H9 (cell line): ENCODE data around the gene RIOX2. TPM values are rescaled to one million over a fixed set of nuclear protein-coding genes. Genes with fewer than 3 reads are reported as not detected.

ENCODE experiments used
- DNase-seq: peaks from one replicate; pipeline ENCODE4 v3.0.0-alpha.2; 2017
- H2AFZ ChIP-seq: one replicate; pipeline ENCODE4 v1.6.1; 2013; ENCODE audit warnings: mild to moderate bottlenecking, low read length, control low read depth, moderate library complexity
- H2AK5ac ChIP-seq: 2 replicates; pipeline ENCODE4 v1.6.1; 2013; ENCODE audit warnings: low read length, control low read depth, mixed read lengths; ENCODE audit not compliant: insufficient read length
- H2BK120ac ChIP-seq: one replicate; pipeline ENCODE4 v1.6.1; 2013; ENCODE audit warnings: low read depth, mild to moderate bottlenecking, low read length, control low read depth, inconsistent platforms; ENCODE audit not compliant: poor library complexity, severe bottlenecking
- H2BK12ac ChIP-seq: 2 replicates; pipeline ENCODE4 v1.6.1; 2013; ENCODE audit warnings: low read length, control low read depth, mixed read lengths, low read depth; ENCODE audit not compliant: insufficient read length
- H2BK15ac ChIP-seq: 2 replicates; pipeline ENCODE4 v1.6.1; 2013; ENCODE audit warnings: low read depth, low read length, control low read depth
- H2BK20ac ChIP-seq: one replicate; pipeline ENCODE4 v1.6.1; 2013; ENCODE audit warnings: low read depth, mild to moderate bottlenecking, low read length, control low read depth, inconsistent platforms; ENCODE audit not compliant: poor library complexity, severe bottlenecking
- H2BK5ac ChIP-seq: 2 replicates; pipeline ENCODE4 v1.6.1; 2013; ENCODE audit warnings: low read length, control low read depth, mixed read lengths; ENCODE audit not compliant: insufficient read length
- H3K14ac ChIP-seq: 2 replicates; pipeline ENCODE4 v1.6.1; 2013; ENCODE audit warnings: low read length, control low read depth; ENCODE audit not compliant: insufficient read depth
- H3K18ac ChIP-seq: 2 replicates; pipeline ENCODE4 v1.6.1; 2013; ENCODE audit warnings: low read depth, mild to moderate bottlenecking, mixed read lengths, low read length, control low read depth; ENCODE audit not compliant: insufficient read length
- H3K23ac ChIP-seq: 2 replicates; pipeline ENCODE4 v1.6.1; 2013; ENCODE audit warnings: low read length, control low read depth, mixed read lengths, low read depth; ENCODE audit not compliant: insufficient read length
- H3K23me2 ChIP-seq: 2 replicates; pipeline ENCODE4 v1.6.1; 2013; ENCODE audit warnings: low read depth, mild to moderate bottlenecking, mixed read lengths, low read length, control low read depth; ENCODE audit not compliant: insufficient read length, poor library complexity, severe bottlenecking
- H3K27ac ChIP-seq: 2 replicates; pipeline ENCODE4 v1.5.1; 2013; ENCODE audit warnings: low read length, control low read depth, mixed read lengths, low read depth; ENCODE audit not compliant: insufficient read length
- H3K27me3 ChIP-seq: 2 replicates; pipeline ENCODE4 v1.6.1; 2013; ENCODE audit warnings: low read length, control low read depth, inconsistent platforms; ENCODE audit not compliant: insufficient read depth
- H3K4ac ChIP-seq: 2 replicates; pipeline ENCODE4 v1.6.1; 2013; ENCODE audit warnings: low read depth, mild to moderate bottlenecking, control low read depth, inconsistent platforms, low read length, moderate library complexity
- H3K4me1 ChIP-seq: 2 replicates; pipeline ENCODE4 v1.6.1; 2013; ENCODE audit warnings: low read length, control low read depth, inconsistent platforms; ENCODE audit not compliant: insufficient read depth
- H3K4me2 ChIP-seq: 2 replicates; pipeline ENCODE4 v1.6.1; 2013; ENCODE audit warnings: low read length, control low read depth, mixed read lengths; ENCODE audit not compliant: insufficient read length, insufficient read depth
- H3K56ac ChIP-seq: 2 replicates; pipeline ENCODE4 v1.6.1; 2013; ENCODE audit warnings: low read depth, mild to moderate bottlenecking, mixed read lengths, low read length, control low read depth; ENCODE audit not compliant: insufficient read length
- H3K79me1 ChIP-seq: 2 replicates; pipeline ENCODE4 v1.6.1; 2013; ENCODE audit warnings: low read depth, mild to moderate bottlenecking, moderate library complexity, low read length, control low read depth, inconsistent platforms; ENCODE audit not compliant: insufficient read depth, poor library complexity, severe bottlenecking
- H3K79me2 ChIP-seq: 2 replicates; pipeline ENCODE4 v1.6.1; 2013; ENCODE audit warnings: low read length, control low read depth, inconsistent platforms; ENCODE audit not compliant: insufficient read depth
- H3K9ac ChIP-seq: 2 replicates; pipeline ENCODE4 v1.6.1; 2013; ENCODE audit warnings: low read length, control low read depth, mixed read lengths; ENCODE audit not compliant: insufficient read length; ENCODE audit errors: extremely low read depth
- H3K9me3 ChIP-seq: one replicate; pipeline ENCODE4 v1.6.1; 2013; ENCODE audit warnings: low read depth, low read length, inconsistent platforms; ENCODE audit not compliant: control insufficient read depth
- H3T11ph ChIP-seq: one replicate; pipeline ENCODE4 v1.6.1; 2013; ENCODE audit warnings: mild to moderate bottlenecking, low read length, control low read depth, inconsistent platforms
- H4K20me1 ChIP-seq: one replicate; pipeline ENCODE4 v1.6.1; 2013; ENCODE audit not compliant: control insufficient read depth, insufficient read length, insufficient read depth
- H4K5ac ChIP-seq: 2 replicates; pipeline ENCODE4 v1.6.1; 2013; ENCODE audit warnings: low read depth, mild to moderate bottlenecking, mixed read lengths, low read length, control low read depth; ENCODE audit not compliant: insufficient read length
- H4K8ac ChIP-seq: replicated peaks from 2 replicates; pipeline ENCODE4 v1.6.1; 2013; ENCODE audit warnings: low read length, control low read depth, mixed read lengths, low read depth; ENCODE audit not compliant: insufficient read length
- H4K91ac ChIP-seq: 2 replicates; pipeline ENCODE4 v1.6.1; 2013; ENCODE audit warnings: low read depth, mild to moderate bottlenecking, moderate library complexity, mixed read lengths, low read length, control low read depth; ENCODE audit not compliant: insufficient read length
- H3K27ac Mint-ChIP-seq, 3 experiments: 2 replicates in 2 of 3; 3 replicates in 1 of 3; pipeline ENCODE4 v1.8.0; 2020 to 2021; ENCODE audit warnings: mixed read lengths in 3 of 3, mild to moderate bottlenecking in 1 of 3, moderate library complexity in 1 of 3
- H3K27me3 Mint-ChIP-seq: 2 replicates; pipeline ENCODE4 v1.8.0; 2021; ENCODE audit warnings: low read depth, mild to moderate bottlenecking, moderate library complexity, mixed read lengths
- H3K36me3 Mint-ChIP-seq, 3 experiments: 2 replicates in 2 of 3; 3 replicates in 1 of 3; pipeline ENCODE4 v1.8.0; 2020 to 2021; ENCODE audit warnings: low read depth in 3 of 3, mixed read lengths in 3 of 3; ENCODE audit not compliant: insufficient read depth in 1 of 3
- H3K4me1 Mint-ChIP-seq, 2 experiments: 2 replicates each; pipeline ENCODE4 v1.8.0; 2020; ENCODE audit warnings: mixed read lengths in 2 of 2
- H3K4me3 Mint-ChIP-seq, 2 experiments: 2 replicates in 1 of 2; 3 replicates in 1 of 2; pipeline ENCODE4 v1.8.0; 2020 to 2021; ENCODE audit warnings: mild to moderate bottlenecking in 2 of 2, mixed read lengths in 2 of 2, moderate library complexity in 1 of 2
- H3K9me3 Mint-ChIP-seq, 2 experiments: 2 replicates in 1 of 2; 3 replicates in 1 of 2; pipeline ENCODE4 v1.8.0; 2020; ENCODE audit warnings: mild to moderate bottlenecking in 2 of 2, mixed read lengths in 2 of 2, moderate library complexity in 1 of 2
- CTCF ChIP-seq: fragments of 200-600 bp; sonication (generic); conservative IDR thresholded peaks from 3 replicates; pipeline ENCODE4 v1.8.0; 2021; ENCODE audit warnings: antibody characterized with exemption, mild to moderate bottlenecking
- WGBS: extraction: QIAGEN DNeasy Blood & Tissue Kit; methylation state at CpG from one replicate; pipeline ENCODE4 v1.1.7; 2013; ENCODE audit warnings: missing lambda C conversion rate, low lambda C conversion rate, mixed read lengths; ENCODE audit not compliant: insufficient read length; ENCODE audit errors: extremely low coverage; 5-methylcytosine and 5-hydroxymethylcytosine counted together
- total RNA-seq: library from RNA; stranded (reverse); gene quantifications from 2 replicates; pipeline ENCODE4 v1.2.1, GENCODE V29; 2021

The RIOX2 gene
- total RNA-seq, 1 experiment from 2014 or later: 15.5 TPM

DNA sequence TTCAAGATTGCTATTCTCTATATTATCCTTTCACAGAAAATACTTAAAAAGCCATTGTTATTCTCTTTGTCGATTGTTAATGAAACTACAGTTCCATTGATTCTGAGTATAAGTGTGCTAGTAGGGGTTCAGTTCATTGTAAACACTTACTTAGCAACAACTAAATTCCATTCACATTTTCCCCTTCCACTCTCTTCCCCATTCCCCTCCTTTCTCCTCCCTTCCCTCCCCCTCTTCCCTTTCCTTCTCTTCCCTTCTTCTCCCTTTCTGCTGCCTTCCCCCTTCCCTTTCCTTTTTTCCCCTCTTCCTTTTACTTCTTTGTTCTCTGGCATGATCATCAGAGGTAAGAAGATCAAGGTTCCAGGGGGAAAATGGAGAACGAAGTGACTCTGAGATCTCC lies 21.3 kb upstream of the RIOX2 start:
- Histone ChIP-seq H3T11ph (no peak overlapping the region), H4K20me1 (no peaks in the 10 kb centered on the region), H2BK5ac (no peak overlapping the region), H3K23ac (no peak overlapping the region), H4K91ac (no peak overlapping the region), H2BK20ac (no peak overlapping the region), H3K27me3 (no peaks in the 10 kb centered on the region), H2BK12ac (no peak overlapping the region), H3K79me2 (no peaks in the 10 kb centered on the region), H3K4me2 (no peak overlapping the region), H3K23me2 (peaks cover 5% of the 10 kb centered on the region), H3K4ac (no peak overlapping the region), H3K14ac (no peak overlapping the region), H3K9me3 (no peaks in the 10 kb centered on the region), H3K27ac (no peak overlapping the region), H3K4me1 (peaks cover 4% of the 10 kb centered on the region; the same call in 1 of the 2 replicates), H3K9ac (no peak overlapping the region), H2BK120ac (no peak overlapping the region), H2AFZ (no peak overlapping the region), H4K8ac (no peak overlapping the region), H3K79me1 (no peaks in the 10 kb centered on the region), H3K18ac (no peak overlapping the region), H3K56ac (no peak overlapping the region), H2AK5ac (no peak overlapping the region), H2BK15ac (no peak overlapping the region), H4K5ac (no peak overlapping the region)
- no peak overlapping the region for H3K4me3 Mint-ChIP-seq
- peaks cover 0 to 4% (median 0%) of the 10 kb centered on the region in 3 experiments; a peak in 1 of 7 replicates for H3K36me3 Mint-ChIP-seq
- no CpG with 5 or more reads among the region's 2 CpGs for WGBS
- peaks cover 0 to 1% of the 10 kb centered on the region in 2 experiments; a peak in 1 of 5 replicates for H3K9me3 Mint-ChIP-seq
- no peaks in the 10 kb centered on the region for H3K27me3 Mint-ChIP-seq
- peaks cover 22 to 25% of the 10 kb centered on the region in 2 experiments for H3K4me1 Mint-ChIP-seq
- H3K27ac Mint-ChIP-seq: peak overlapping the region in 2 of 3 experiments; percentile 11 to 68; a peak in 2 of 7 replicates
- DNase-seq: no peak
- TF ChIP-seq CTCF: no peak
